Gastrocnemius medialis (tissue), 4 donors: Measurements from ENCODE around the gene PTPN23.

ENCODE experiments used
- CTCF ChIP-seq, 5 experiments: fragments of 450-650 bp in 3 of 5; fragments of 200-600 bp in 2 of 5; sonication (generic) in 2 of 5; IDR thresholded peaks in 4 of 5; conservative IDR thresholded peaks in 1 of 5; 1 replicate in 4 of 5; 2 replicates in 1 of 5; pipeline ENCODE4 v1.5.1; 2016 to 2019; ENCODE audit warnings: antibody characterized with exemption in 5 of 5, mild to moderate bottlenecking in 3 of 5, moderate library complexity in 3 of 5
- POLR2A ChIP-seq, 2 donors: fragments of 450-650 bp; IDR thresholded peaks; one replicate each; pipeline ENCODE4 v1.6.1; 2017; ENCODE audit warnings: antibody characterized with exemption in 2 of 2, mild to moderate bottlenecking in 2 of 2, moderate library complexity in 2 of 2

GRCh38 chr3:47381317-47382157 lies 716 bp downstream of the PTPN23 start:
- TF ChIP-seq CTCF (IDR thresholded peaks at IDR 0.05 in 4 of 5, conservative IDR thresholded peaks at IDR 0.05 in 1 of 5) (peak in 1 of 5 experiments; percentile 0), POLR2A (IDR thresholded peaks at IDR 0.05) (no peak)
